Measurements from ENCODE around the gene CENPA. TPM values are rescaled to one million over a fixed set of nuclear protein-coding genes. Genes with fewer than 3 reads are reported as not detected.

Gene CENPA
- total and polyA plus RNA-seq, 2 of the 13 experiments (the other 11 are each of a cell fraction or from before 2014, with no cell fraction given), result 28.5 to 38.5 TPM

GRCh38 chr2:26764078-26764887 lies 21.6 kb upstream of the CENPA start, which contains the start of gene SLC35F6 (continued):
- TF ChIP-seq TMF1 (CRISPR knock-in tag; IDR thresholded peaks at IDR 0.05; ENCODE audit: low read depth) (no peak; the same call in 1 of the 2 replicates), REL (CRISPR knock-in tag; conservative IDR thresholded peaks at IDR 0.05) (no peak; the same call in 1 of the 2 replicates), ARHGAP35 (CRISPR knock-in tag; IDR thresholded peaks at IDR 0.05; ENCODE audit: borderline replicate concordance) (peak; percentile 73; the same call in 1 of the 2 replicates), ZNF703 (CRISPR knock-in tag; IDR thresholded peaks at IDR 0.05; ENCODE audit: borderline replicate concordance) (peak; percentile 37; the same call in 1 of the 2 replicates), ZNF556 (CRISPR knock-in tag; IDR thresholded peaks at IDR 0.05; ENCODE audit: borderline replicate concordance) (no peak; the same call in 1 of the 2 replicates), ZNF414 (CRISPR knock-in tag; IDR thresholded peaks at IDR 0.05) (peak; percentile 96)
- TF ChIP-seq, protein P1, sequence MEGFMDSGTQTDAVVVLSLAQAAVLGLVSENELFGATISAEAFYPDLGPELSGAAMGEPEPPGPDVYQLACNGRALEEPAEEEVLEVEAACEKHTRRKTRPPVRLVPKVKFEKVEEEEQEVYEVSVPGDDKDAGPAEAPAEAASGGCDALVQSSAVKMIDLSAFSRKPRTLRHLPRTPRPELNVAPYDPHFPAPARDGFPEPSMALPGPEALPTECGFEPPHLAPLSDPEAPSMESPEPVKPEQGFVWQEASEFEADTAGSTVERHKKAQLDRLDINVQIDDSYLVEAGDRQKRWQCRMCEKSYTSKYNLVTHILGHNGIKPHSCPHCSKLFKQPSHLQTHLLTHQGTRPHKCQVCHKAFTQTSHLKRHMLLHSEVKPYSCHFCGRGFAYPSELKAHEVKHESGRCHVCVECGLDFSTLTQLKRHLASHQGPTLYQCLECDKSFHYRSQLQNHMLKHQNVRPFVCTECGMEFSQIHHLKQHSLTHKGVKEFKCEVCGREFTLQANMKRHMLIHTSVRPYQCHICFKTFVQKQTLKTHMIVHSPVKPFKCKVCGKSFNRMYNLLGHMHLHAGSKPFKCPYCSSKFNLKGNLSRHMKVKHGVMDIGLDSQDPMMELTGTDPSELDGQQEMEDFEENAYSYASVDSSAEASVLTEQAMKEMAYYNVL (CRISPR knock-in tag; IDR thresholded peaks at IDR 0.05; ENCODE audit: borderline replicate concordance), result no peak
- TF ChIP-seq, protein P2, sequence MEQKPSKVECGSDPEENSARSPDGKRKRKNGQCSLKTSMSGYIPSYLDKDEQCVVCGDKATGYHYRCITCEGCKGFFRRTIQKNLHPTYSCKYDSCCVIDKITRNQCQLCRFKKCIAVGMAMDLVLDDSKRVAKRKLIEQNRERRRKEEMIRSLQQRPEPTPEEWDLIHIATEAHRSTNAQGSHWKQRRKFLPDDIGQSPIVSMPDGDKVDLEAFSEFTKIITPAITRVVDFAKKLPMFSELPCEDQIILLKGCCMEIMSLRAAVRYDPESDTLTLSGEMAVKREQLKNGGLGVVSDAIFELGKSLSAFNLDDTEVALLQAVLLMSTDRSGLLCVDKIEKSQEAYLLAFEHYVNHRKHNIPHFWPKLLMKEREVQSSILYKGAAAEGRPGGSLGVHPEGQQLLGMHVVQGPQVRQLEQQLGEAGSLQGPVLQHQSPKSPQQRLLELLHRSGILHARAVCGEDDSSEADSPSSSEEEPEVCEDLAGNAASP (CRISPR knock-in tag; IDR thresholded peaks at IDR 0.05; ENCODE audit: borderline replicate concordance), result no peak; the same call in none of the 2 replicates
- TF ChIP-seq, protein P3, sequence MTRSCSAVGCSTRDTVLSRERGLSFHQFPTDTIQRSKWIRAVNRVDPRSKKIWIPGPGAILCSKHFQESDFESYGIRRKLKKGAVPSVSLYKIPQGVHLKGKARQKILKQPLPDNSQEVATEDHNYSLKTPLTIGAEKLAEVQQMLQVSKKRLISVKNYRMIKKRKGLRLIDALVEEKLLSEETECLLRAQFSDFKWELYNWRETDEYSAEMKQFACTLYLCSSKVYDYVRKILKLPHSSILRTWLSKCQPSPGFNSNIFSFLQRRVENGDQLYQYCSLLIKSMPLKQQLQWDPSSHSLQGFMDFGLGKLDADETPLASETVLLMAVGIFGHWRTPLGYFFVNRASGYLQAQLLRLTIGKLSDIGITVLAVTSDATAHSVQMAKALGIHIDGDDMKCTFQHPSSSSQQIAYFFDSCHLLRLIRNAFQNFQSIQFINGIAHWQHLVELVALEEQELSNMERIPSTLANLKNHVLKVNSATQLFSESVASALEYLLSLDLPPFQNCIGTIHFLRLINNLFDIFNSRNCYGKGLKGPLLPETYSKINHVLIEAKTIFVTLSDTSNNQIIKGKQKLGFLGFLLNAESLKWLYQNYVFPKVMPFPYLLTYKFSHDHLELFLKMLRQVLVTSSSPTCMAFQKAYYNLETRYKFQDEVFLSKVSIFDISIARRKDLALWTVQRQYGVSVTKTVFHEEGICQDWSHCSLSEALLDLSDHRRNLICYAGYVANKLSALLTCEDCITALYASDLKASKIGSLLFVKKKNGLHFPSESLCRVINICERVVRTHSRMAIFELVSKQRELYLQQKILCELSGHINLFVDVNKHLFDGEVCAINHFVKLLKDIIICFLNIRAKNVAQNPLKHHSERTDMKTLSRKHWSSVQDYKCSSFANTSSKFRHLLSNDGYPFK (CRISPR knock-in tag; IDR thresholded peaks at IDR 0.05; ENCODE audit: borderline replicate concordance), result peak; percentile 81
- TF ChIP-seq, protein P4, sequence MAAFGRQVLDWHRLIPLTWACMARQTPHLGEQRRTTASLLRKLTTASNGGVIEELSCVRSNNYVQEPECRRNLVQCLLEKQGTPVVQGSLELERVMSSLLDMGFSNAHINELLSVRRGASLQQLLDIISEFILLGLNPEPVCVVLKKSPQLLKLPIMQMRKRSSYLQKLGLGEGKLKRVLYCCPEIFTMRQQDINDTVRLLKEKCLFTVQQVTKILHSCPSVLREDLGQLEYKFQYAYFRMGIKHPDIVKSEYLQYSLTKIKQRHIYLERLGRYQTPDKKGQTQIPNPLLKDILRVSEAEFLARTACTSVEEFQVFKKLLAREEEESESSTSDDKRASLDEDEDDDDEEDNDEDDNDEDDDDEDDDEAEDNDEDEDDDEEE (CRISPR knock-in tag; IDR thresholded peaks at IDR 0.05), result no peak
- TF ChIP-seq, protein P5, sequence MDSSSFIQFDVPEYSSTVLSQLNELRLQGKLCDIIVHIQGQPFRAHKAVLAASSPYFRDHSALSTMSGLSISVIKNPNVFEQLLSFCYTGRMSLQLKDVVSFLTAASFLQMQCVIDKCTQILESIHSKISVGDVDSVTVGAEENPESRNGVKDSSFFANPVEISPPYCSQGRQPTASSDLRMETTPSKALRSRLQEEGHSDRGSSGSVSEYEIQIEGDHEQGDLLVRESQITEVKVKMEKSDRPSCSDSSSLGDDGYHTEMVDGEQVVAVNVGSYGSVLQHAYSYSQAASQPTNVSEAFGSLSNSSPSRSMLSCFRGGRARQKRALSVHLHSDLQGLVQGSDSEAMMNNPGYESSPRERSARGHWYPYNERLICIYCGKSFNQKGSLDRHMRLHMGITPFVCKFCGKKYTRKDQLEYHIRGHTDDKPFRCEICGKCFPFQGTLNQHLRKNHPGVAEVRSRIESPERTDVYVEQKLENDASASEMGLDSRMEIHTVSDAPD (CRISPR knock-in tag; IDR thresholded peaks at IDR 0.05), result peak; percentile 80

Measured in HepG2 (cell line).